Astrocyte (in vitro differentiated cells and primary cell): ENCODE data around the gene COPE. TPM values are rescaled to one million over a fixed set of nuclear protein-coding genes. Genes with fewer than 3 reads are reported as not detected.

Experiments
- DNase-seq: peaks from one replicate; pipeline ENCODE4 v3.0.0-alpha.2; 2010; ENCODE audit warnings: low read depth
- FAIRE-seq: peaks from 2 replicates; lab custom pipeline; 2011; peaks lifted over from hg19 to GRCh38; lab: Jason Lieb, UNC
- H2AFZ ChIP-seq: 2 replicates; pipeline ENCODE4 v1.6.0; 2012; ENCODE audit warnings: low read depth, low read length, inconsistent platforms
- H3K27ac ChIP-seq: 2 replicates; pipeline ENCODE4 v1.5.1; 2011; ENCODE audit warnings: low read depth, low read length, inconsistent platforms
- H3K27me3 ChIP-seq: 2 replicates; pipeline ENCODE4 v1.6.0; 2011; ENCODE audit warnings: low read length, inconsistent platforms; ENCODE audit not compliant: insufficient read depth
- H3K36me3 ChIP-seq: 2 replicates; pipeline ENCODE4 v1.5.1; 2011; ENCODE audit warnings: low read length, inconsistent platforms; ENCODE audit not compliant: insufficient read depth
- H3K4me1 ChIP-seq: 2 replicates; pipeline ENCODE4 v1.5.1; 2011; ENCODE audit warnings: low read length, inconsistent platforms; ENCODE audit not compliant: insufficient read depth
- H3K4me2 ChIP-seq: 2 replicates; pipeline ENCODE4 v1.6.0; 2012; ENCODE audit warnings: low read length, inconsistent platforms
- H3K4me3 ChIP-seq: 2 replicates; pipeline ENCODE4 v1.5.1; 2011; ENCODE audit warnings: low read depth, mild to moderate bottlenecking, low read length, inconsistent platforms; ENCODE audit not compliant: insufficient read depth
- H3K79me2 ChIP-seq: 2 replicates; pipeline ENCODE4 v1.6.0; 2012; ENCODE audit warnings: mild to moderate bottlenecking, low read length, inconsistent platforms; ENCODE audit not compliant: insufficient read depth
- H3K9ac ChIP-seq: 2 replicates; pipeline ENCODE4 v1.6.0; 2012; ENCODE audit warnings: mild to moderate bottlenecking, low read length, inconsistent platforms
- H3K9me3 ChIP-seq: 2 replicates; pipeline ENCODE4 v1.5.1; 2012; ENCODE audit warnings: low read depth, mild to moderate bottlenecking, low read length, inconsistent platforms; ENCODE audit not compliant: insufficient read depth
- H4K20me1 ChIP-seq: 2 replicates; pipeline ENCODE4 v1.6.0; 2012; ENCODE audit warnings: low read length, inconsistent platforms; ENCODE audit not compliant: insufficient read depth
- H3K27ac Mint-ChIP-seq: one replicate; pipeline ENCODE4 v1.8.0; 2021; ENCODE audit warnings: mild to moderate bottlenecking, mixed read lengths; ENCODE audit not compliant: unreplicated experiment
- H3K27me3 Mint-ChIP-seq: one replicate; pipeline ENCODE4 v1.8.0; 2021; ENCODE audit warnings: low read depth, mixed read lengths; ENCODE audit not compliant: unreplicated experiment
- H3K36me3 Mint-ChIP-seq: one replicate; pipeline ENCODE4 v1.8.0; 2021; ENCODE audit warnings: low read depth, mixed read lengths; ENCODE audit not compliant: unreplicated experiment
- H3K4me1 Mint-ChIP-seq: one replicate; pipeline ENCODE4 v1.8.0; 2021; ENCODE audit warnings: low read depth, mixed read lengths; ENCODE audit not compliant: unreplicated experiment
- H3K4me3 Mint-ChIP-seq: one replicate; pipeline ENCODE4 v1.8.0; 2021; ENCODE audit warnings: mild to moderate bottlenecking, moderate library complexity, mixed read lengths; ENCODE audit not compliant: unreplicated experiment
- H3K9me3 Mint-ChIP-seq: one replicate; pipeline ENCODE4 v1.8.0; 2021; ENCODE audit warnings: mild to moderate bottlenecking, mixed read lengths; ENCODE audit not compliant: unreplicated experiment
- CTCF ChIP-seq: IDR thresholded peaks from 2 replicates; pipeline ENCODE4 v1.5.1; 2011; ENCODE audit warnings: low read depth, mild to moderate bottlenecking, inconsistent platforms, low read length, moderate library complexity; ENCODE audit not compliant: insufficient read depth
- EZH2 ChIP-seq: IDR thresholded peaks from 2 replicates; pipeline ENCODE4 v1.6.1; 2012; ENCODE audit warnings: mild to moderate bottlenecking, low read length, inconsistent platforms; ENCODE audit not compliant: insufficient read depth
- total RNA-seq: library from RNA; stranded (reverse); gene quantifications from 2 replicates; pipeline ENCODE4 v1.2.1, GENCODE V29; 2021

COPE gene
- total RNA-seq, 1 donor from 2014 or later = 298 TPM

GRCh38 chr19:18865106-18865972 is 53.8 kb downstream of the COPE start:
- no peak overlapping the region for H2AFZ ChIP-seq
- FAIRE-seq (no peak), DNase-seq (no peak)
- H3K9me3 Mint-ChIP-seq = no peaks in the 10 kb centered on the region
- H3K27ac ChIP-seq = no peak overlapping the region
- no peaks in the 10 kb centered on the region for H3K9me3 ChIP-seq
- H3K9ac ChIP-seq = no peak overlapping the region
- H3K36me3 Mint-ChIP-seq = peaks cover 15% of the 10 kb centered on the region
- TF ChIP-seq CTCF (no peak), EZH2 (no peak)
- H3K4me3 ChIP-seq = no peak overlapping the region
- H3K27me3 ChIP-seq = no peaks in the 10 kb centered on the region
- peaks cover 7% of the 10 kb centered on the region for H3K36me3 ChIP-seq
- H3K4me3 Mint-ChIP-seq = no peak overlapping the region
- H3K27ac Mint-ChIP-seq = peak overlapping the region; percentile 47
- no peaks in the 10 kb centered on the region for H3K79me2 ChIP-seq
- H3K27me3 Mint-ChIP-seq = no peaks in the 10 kb centered on the region
- H3K4me1 ChIP-seq = no peaks in the 10 kb centered on the region
- no peaks in the 10 kb centered on the region for H3K4me1 Mint-ChIP-seq
- no peak overlapping the region for H3K4me2 ChIP-seq
- peaks cover 55% of the 10 kb centered on the region for H4K20me1 ChIP-seq

- H3K9ac ChIP-seq = no peak overlapping the region
- peaks cover 15% of the 10 kb centered on the region for H3K36me3 Mint-ChIP-seq
- DNase-seq (no peak), FAIRE-seq (no peak)
- H3K27me3 ChIP-seq = no peaks in the 10 kb centered on the region
- H3K4me3 Mint-ChIP-seq = no peak overlapping the region
- H3K4me3 ChIP-seq = no peak overlapping the region
- no peak overlapping the region for H2AFZ ChIP-seq
- H3K9me3 Mint-ChIP-seq = no peaks in the 10 kb centered on the region
- peaks cover 4% of the 10 kb centered on the region for H3K79me2 ChIP-seq
- H3K4me1 ChIP-seq = no peaks in the 10 kb centered on the region
- H3K9me3 ChIP-seq = no peaks in the 10 kb centered on the region
- no peaks in the 10 kb centered on the region for H3K27me3 Mint-ChIP-seq
- H3K27ac ChIP-seq = no peak overlapping the region
- TF ChIP-seq EZH2 = no peak
- no peaks in the 10 kb centered on the region for H3K4me1 Mint-ChIP-seq
- H3K4me2 ChIP-seq = no peak overlapping the region
- no peak overlapping the region for H3K27ac Mint-ChIP-seq
- H3K36me3 ChIP-seq = peaks cover 11% of the 10 kb centered on the region
- H4K20me1 ChIP-seq = peaks cover 64% of the 10 kb centered on the region
Measured at GRCh38 chr19:18863843-18864362, 55.3 kb downstream of the COPE start.

- Mint-ChIP-seq H3K9me3 (no peaks in the 10 kb centered on the region), H3K4me3 (no peak overlapping the region), H3K27me3 (no peaks in the 10 kb centered on the region), H3K4me1 (no peaks in the 10 kb centered on the region), H3K36me3 (peaks cover 15% of the 10 kb centered on the region), H3K27ac (no peak overlapping the region)
- FAIRE-seq (no peak), DNase-seq (no peak)
- Histone ChIP-seq H3K9me3 (no peaks in the 10 kb centered on the region), H3K4me3 (no peak overlapping the region), H4K20me1 (peaks cover 66% of the 10 kb centered on the region), H3K27me3 (no peaks in the 10 kb centered on the region), H3K36me3 (peaks cover 18% of the 10 kb centered on the region), H3K79me2 (peaks cover 4% of the 10 kb centered on the region), H3K4me1 (no peaks in the 10 kb centered on the region), H3K27ac (no peak overlapping the region), H3K4me2 (no peak overlapping the region), H2AFZ (no peak overlapping the region), H3K9ac (no peak overlapping the region)
- no peak for TF ChIP-seq CTCF
- no peak for TF ChIP-seq EZH2
Measured at GRCh38 chr19:18862976-18863842, 56.0 kb downstream of the COPE start.
